Stimulated activated CD4-positive, alpha-beta T cell treated with anti-CD3 and anti-CD28 coated beads, TNF-alpha, amount 100 ng/mL, for 48 hours (primary cell): ENCODE data around the gene TRIML1.
"Not testable (repeated sequence)": the region's sequence is repeated elsewhere in the genome, so short reads cannot be mapped to it uniquely, and the experiment has no call there.

Experiments used
- DNase-seq, 3 donors: peaks; one replicate each; pipeline ENCODE4 v3.0.0-alpha.2; 2020; ENCODE audit warnings: low read depth in 3 of 3

Gene TRIML1

GRCh38 chr4:188154668-188155405 lies 15.6 kb downstream of the TRIML1 start:
- DNase-seq: no peak

GRCh38 chr4:188158336-188158735 lies 19.1 kb downstream of the TRIML1 start:
- DNase-seq: no peak

- DNase-seq: not testable (repeated sequence)
These were observed 20.4 kb downstream of the TRIML1 start for GRCh38 chr4:188159513-188160226.

GRCh38 chr4:188160406-188160805 lies 21.2 kb downstream of the TRIML1 start:
- DNase-seq: no peak

- DNase-seq: no peak
These were observed 21.9 kb downstream of the TRIML1 start for GRCh38 chr4:188161167-188161566.

- DNase-seq: no peak
These were observed 23.5 kb downstream of the TRIML1 start for GRCh38 chr4:188162698-188163097.

- DNase-seq: no peak
These were observed 29.6 kb downstream of the TRIML1 start for GRCh38 chr4:188168726-188169373.

GRCh38 chr4:188171551-188171950 lies 32.3 kb downstream of the TRIML1 start:
- no peak for DNase-seq

GRCh38 chr4:188175288-188175687 lies 36.0 kb downstream of the TRIML1 start:
- no peak for DNase-seq

- no peak for DNase-seq
These were observed 38.9 kb downstream of the TRIML1 start for GRCh38 chr4:188177997-188178675.

GRCh38 chr4:188178806-188179205 lies 39.6 kb downstream of the TRIML1 start:
- DNase-seq: no peak

- DNase-seq: no peak
These were observed 47.9 kb downstream of the TRIML1 start for GRCh38 chr4:188187106-188187505.

- no peak for DNase-seq
These were observed 51.2 kb downstream of the TRIML1 start for GRCh38 chr4:188190461-188190860.

GRCh38 chr4:188194421-188194820 lies 55.2 kb downstream of the TRIML1 start:
- DNase-seq: no peak

- no peak for DNase-seq
These were observed 56.2 kb downstream of the TRIML1 start for GRCh38 chr4:188195389-188195985.

- DNase-seq: no peak
These were observed 57.0 kb downstream of the TRIML1 start for GRCh38 chr4:188196134-188196735.
